CD4-positive, alpha-beta T cell treated with Interleukin-6 at 100 ng/mL for 8 hours (primary cell): ENCODE data around the gene FBLL1.
"Not testable (repeated sequence)": the region's sequence is repeated elsewhere in the genome, so short reads cannot be mapped to it uniquely, and the experiment has no call there.

Experiments used
- DNase-seq: peaks from one replicate; pipeline ENCODE4 v3.0.0-alpha.2; 2020; ENCODE audit warnings: mixed read lengths, low spot score

FBLL1 gene

DNA sequence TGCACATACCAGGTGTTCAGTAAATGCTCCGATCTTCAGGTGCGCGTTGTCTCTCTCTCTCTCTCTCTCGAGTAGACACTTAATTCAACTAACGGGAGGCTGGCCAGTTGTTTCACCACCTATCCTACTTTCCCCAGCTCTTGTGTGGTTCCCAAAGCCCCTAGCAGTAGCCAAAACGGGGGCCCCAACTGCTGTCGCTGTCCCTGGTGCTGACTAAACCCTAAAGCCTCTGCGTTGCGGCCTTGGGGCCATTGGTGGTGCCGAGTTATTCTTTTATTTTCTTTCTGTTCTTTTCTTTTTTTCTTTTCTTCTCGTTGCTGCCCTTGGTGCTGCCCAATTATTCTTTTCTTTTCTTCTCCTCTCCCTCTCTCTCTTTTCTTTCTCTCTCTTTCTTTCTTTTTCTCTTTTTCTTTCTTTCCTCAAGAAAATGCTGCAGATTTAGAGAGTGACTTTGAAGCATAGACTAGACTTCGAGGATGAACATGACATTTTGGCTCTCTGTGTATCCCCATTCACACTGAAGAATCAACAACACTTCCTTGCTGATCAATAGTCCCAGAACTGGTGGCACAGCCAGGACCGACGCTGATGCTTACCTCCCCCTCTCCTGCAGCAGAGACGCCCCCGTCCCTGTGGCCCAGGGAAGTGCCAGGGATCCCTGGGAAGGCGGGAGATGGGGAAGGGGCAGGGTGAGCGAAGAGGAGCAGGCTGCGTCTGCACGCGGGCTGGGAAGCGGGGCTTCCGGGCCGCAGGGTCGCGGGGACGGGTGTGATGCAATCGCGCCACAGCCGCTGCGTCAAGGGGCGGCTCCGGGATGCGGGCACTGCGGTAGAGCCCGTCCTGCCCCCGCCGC lies at the start of gene FBLL1:
TSS of gene FBLL1 (plus strand) at position 785 of the 853 bp plus-strand sequence. CDS start 200 bp downstream, outside the sequence.
- no peak for DNase-seq

DNA sequence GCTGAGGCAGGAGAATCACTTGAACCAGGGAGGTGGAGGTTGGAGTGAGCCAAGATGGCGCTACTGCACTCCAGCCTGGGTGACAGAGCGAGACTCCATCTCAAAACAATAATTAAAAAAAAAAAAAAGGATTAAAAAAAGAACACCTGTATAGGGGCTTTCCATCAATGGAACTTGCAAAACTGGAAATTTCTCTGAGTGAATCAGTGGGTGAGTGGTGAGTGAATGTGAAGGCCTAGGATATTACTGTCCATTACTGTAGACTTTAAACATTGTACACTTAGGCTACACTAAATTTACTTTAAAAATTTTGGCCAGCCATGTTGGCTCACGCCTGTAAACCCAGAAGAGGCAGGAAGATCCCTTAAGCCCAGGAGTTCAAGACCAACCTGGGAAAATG lies 48.5 kb upstream of the FBLL1 start:
- DNase-seq: no peak

DNA sequence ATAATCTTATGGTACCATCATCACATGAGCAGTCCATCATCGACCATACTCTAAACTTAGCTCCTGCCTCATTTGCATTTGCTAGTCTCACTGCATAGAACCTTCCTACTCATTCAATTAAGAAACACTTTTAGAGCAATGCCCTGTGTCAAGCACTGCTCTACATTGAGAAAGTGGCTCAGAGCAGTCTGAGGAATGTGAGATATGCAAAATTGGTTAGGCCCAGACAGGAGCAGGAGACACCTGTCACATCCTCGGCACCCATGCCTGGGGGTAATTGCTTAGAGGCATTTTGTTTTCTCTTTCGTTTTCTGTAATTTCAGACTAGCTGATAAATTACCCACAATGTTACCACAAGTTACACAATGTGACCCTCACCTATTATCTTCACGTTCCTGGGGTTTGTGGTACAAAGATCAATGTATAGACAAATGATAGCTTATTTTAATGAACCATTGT lies 47.7 kb upstream of the FBLL1 start:
- DNase-seq: no peak

DNA sequence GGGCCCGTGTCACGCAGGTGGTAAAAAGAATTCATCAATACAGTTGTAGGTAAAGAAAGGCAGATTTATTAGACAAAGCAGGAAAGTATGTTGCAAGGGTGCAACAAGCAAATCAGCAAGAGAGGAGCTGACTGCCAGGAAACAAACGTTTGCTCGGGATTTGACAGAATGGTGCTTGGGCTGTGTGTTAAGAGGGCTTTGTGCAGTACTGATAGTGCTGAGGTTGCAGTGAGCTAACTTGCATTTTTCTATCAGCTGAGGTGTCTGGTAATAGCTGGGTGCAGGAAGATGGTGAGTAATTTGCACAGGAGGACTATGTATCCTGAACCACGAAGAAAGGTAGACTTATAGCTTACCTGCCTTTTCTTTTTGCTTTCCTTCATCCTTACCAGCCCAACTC lies 46.7 kb upstream of the FBLL1 start:
- DNase-seq: no peak

DNA sequence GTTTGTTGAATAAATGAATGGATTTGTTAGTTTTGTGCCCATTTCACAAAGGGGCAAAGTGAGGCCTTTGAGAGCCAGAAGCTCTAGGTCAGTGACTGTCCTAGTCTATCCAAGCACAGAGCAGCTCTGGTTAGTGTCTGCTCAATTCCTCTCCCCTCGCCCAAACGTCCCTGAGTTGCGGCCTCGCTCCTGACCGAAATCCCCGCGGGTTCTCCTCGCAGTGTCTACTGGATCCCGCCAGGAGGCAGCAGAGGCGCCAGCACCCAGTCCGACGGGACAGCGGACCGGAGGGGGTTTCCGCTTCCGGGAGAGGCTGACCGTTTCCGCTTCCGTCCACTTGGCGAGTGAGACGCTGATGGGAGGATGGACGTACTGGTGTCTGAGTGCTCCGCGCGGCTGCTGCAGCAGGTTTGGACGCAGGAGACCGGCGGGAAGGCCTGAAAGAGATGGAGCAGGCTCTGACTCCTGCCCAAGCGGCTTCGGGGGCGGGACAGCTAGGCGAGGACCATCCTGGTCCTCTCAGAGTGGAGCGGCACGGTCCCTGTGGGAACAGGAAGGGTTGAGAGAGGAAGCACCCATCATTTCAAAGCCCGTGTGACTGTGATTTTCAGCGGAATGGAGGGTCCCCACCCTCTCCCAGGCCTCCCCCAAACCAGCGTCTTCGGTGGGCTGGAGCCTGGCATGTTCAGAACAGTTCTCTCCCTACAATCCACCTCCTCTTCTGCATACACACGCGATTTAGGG lies 42.8 kb upstream of the FBLL1 start, which contains the start of gene RARS1:
TSS of gene RARS1 (plus strand) at position 336 of the 744 bp plus-strand sequence. CDS start at position 364, 28 bp downstream.
- peak; percentile 87 for DNase-seq

DNA sequence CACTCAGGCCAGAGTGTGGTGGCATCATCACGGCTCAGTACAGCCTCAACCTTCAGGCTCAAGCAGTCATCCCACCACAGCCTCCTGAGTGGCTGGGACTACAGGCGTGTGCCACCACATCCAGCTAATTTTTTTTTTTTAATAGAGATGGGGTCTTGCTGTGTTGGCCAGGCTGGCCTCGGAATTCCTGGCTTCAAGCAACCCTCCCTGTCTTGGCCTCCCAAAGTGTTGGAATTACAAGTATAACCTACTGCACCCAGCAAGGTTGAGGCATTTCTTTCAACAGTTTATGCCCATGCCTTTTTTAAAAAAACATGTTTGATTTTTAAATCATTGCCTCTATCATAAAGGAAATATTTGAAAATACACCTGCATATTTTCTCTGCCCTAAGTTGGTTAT lies 40.0 kb upstream of the FBLL1 start:
- DNase-seq: no peak

DNA sequence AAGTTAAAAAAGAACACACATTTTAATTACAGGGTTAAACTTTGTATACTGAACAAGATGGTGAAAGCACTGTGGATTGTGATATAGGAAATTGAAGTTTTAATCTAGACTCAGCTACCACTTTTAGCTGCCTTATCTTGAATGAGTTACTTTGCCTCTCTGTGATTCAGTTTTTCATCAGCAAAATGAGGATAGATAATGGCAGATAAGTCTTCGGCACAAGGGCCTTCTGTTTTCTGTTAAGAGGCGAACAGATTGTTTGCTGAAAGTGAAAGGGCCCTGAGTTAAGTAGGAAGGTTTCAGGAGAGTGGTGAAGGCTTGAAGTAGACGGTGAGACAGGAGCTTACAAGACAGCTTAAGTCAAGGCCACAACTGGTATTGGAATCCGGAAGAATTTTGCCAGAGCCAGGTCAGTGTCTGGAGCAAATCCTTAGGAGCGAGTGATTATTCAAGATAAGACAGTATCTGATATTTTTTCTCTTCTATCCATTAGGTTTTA lies 35.0 kb upstream of the FBLL1 start:
- DNase-seq: no peak

DNA sequence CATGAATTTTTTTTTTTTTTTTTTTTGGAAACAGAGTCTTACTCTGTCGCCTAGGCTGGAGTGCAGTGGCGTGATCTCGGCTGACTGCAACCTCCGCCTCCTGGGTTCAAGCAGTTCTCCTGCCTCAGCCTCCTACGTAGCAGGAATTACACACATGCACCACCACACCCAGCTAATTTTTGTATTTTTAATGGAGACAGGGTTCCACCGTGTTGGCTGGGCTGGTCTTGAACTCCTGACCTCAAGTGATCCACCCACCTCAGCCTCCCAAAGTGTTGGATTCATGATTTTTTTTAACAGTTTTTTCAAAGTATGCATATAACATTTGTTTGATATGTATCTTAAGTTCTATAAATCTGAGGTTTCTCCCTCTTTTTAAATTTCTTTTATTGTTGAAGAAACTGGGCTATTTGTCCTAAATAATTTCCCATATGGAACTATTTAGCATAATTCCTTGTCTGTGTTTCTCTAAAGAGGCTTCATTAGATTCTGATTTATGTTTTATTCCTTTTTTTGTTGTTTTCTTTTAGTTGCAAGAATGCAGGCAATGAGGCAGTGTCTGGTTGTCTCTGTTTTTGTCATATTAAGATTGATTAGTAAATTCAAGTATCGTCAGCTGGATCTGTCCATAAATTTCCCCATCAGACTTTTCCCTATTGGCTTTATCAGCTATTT lies 26.4 kb upstream of the FBLL1 start:
- no peak for DNase-seq

DNA sequence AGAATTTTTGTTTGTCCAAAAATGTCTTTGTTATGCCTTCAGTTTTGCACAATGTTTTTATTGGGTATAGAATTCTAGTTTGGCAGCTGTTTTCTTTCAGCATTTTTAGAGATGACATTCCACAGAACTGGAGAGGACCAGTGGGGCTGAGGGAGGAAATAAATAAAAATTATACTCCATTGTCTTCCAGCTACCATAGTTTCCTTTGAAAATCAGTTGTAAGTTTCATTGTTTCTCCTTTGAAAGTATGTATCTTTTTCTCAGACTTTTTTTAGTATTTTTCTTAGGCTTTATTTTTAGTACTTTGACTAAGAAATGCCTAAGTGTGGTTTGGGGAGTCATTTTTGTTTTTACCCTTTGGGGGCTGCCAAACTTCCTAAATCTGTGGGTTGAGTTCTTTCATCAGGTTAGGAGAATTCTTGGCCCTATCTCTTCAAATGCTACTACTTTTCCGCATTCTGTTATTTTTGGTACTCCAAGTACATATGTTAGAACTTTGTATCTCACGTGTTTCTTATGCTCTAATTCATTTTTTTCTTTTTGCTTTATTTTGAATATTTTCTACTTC lies 15.2 kb upstream of the FBLL1 start:
- DNase-seq: no peak

DNA sequence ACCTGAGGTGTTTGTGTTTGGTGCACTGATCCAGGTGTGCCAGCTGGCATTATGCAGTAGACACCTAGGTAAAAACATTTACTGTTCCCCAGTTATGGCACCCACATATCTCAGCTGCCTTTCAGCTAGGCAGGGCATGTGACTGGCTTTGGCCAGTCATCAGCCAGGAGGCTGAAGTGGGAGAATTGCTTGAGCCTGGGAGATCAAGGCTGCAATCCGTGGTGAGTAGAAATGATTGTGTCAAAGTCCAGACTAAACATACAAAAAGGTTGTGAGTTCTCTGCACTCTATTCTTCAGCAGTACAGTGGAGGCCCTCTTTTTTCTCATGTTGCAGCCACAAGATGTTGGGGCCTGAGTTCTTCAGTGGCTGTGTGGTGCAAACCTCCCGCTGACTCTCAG lies 3.2 kb upstream of the FBLL1 start:
- DNase-seq: no peak

DNA sequence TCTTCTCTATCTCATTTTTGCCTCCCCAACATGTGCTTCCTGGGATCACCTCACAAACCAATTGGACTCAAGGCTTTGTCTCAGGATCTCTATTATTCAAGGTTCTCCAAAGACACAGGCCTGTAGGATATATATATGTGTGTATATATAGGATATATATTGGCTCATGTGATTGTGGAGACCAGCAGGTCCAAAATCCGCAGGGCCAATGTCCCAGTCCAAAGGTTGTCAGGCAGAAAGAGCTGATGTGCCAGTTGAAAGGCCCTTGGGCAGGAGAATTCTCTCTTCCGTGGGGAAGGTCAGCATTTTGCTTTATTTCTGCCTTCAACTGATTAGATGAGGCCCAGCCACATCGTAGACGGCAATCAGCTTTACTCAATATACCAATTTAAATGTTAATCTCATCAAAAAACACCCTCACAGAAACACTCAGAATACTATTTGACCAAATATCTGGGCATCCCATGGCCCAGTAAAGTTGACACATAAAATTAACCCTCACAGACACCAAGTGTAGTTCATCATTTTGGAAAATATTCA lies 1.3 kb upstream of the FBLL1 start:
- DNase-seq: no peak

DNA sequence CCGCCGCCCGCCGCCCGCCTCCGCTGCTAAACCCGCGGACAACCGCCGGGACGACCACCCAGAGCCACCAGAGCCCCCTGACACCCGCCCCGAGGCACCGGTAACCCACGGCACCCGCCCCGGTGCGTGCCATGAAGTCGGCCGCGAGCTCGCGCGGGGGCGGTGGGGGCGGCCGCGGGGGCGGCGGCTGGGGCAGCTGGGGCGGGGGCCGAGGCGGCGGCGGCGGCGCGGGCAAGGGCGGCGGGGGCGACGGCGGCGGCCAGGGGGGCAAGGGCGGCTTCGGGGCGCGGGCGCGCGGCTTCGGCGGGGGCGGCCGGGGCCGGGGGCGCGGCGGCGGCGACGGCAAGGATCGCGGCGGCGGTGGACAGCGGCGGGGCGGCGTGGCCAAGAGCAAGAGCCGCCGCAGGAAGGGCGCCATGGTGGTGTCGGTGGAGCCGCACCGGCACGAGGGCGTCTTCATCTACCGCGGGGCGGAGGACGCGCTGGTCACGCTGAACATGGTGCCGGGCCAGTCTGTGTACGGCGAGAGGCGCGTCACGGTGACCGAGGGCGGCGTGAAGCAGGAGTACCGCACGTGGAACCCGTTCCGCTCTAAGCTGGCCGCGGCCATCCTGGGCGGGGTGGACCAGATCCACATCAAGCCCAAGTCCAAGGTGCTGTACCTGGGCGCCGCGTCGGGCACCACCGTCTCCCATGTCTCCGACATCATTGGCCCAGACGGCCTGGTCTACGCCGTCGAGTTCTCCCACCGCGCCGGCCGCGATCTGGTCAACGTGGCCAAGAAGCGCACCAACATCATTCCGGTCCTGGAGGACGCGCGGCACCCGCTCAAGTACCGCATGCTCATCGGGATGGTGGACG lies 499 bp downstream of the FBLL1 start:
- DNase-seq: no peak

DNA sequence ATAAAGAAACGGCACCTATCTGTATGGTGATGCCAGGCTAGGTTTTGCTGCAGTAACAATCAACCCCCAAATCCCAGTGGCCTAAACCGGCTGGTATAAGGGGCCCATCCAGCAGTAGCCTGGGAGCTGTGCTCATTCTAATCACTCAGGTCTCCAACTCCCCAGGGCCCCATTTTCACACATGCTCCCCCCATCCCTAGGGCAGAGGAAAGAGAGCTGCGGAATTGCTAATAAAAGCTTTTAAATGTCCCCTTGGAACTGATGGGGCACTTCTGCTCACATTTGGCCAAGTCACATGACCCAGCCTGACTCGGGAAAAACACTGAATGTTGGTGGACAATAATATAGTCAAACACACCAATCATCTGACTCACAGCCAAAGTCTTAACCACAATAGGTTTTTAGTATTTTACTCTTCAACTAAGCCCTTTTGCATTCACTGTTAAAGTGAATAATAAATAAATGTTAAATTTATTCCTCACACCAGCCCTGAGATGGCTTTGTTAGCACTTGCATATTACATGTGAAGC lies 1.6 kb downstream of the FBLL1 start:
- DNase-seq: no peak

DNA sequence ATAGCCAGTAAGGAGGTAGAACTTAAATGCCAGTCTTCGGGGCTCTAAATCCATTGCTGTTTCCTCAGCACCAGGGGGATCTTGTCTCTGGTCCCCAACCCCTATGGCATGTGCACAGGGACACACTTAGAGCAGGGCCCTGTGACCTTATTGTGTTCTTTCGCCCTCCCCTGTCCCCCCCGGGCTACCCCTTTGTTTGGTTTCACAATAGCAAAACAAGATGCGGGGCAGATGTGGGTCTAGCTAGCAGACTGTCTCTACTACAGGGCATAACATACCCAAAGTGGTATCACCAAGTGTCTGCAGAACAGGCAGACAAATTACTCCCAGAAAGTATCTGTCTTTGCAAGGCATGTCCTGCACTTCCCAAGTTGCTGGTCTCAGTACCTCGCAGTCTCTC lies 2.1 kb downstream of the FBLL1 start:
- DNase-seq: no peak

DNA sequence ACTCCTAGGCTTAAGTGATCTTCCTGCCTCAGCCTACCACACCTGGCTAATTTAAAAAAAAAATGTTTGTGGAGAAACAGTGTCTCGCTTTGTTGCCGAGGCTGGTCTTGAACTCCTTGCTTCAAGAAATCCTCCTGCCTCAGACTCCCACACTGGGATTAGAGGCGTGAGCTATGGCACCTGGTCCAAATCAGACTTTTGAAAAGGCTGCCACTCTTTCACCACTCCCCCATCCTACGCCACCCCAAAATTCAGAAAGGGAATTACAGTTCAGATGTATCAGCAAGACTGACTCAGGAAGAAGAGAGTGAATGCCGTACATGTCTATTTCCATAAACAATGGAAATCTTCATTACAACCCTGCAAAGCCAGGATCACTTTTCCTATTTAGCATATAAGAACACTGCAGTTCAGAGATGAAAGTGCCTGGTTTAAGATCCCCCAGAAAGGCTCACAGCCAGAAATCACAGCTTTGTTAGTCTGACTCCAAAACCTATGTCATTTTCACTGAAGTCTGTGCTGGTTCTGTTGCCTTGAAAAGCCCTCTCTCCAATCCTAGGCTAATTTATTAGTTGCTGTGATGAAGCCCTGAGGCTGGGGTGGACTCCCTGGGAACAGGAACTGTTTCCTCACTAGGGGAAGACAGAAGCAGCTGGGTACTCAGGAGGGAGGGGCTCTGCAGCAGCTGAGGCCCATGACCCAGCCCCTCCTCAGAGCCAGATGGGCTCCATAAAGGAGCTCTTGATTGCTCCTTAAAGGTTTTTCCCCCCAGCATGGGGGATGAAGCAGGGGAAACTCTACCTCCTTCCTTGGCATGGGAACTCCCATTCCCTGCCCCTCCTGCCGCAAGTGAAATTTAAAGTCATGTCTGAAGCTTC lies 3.1 kb downstream of the FBLL1 start:
- no peak for DNase-seq

DNA sequence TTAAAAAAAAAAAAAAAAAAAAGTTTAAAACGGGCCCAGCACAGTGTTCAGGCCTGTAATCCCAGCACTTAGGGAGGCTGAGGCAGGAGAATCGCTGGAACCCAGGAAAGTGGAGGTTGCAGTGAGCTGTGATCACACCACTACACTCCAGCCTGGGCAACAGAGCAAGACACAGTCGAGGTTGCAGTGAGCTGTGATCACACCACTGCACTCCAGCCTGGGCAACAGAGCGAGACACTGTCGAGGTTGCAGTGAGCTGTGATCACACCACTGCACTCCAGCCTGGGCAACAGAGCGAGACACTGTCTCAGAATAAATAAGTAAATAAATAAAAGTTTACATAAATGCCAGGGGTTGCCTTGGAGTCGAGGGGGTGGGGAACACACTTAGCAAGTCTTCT lies 5.2 kb downstream of the FBLL1 start:
- DNase-seq: not testable (repeated sequence)

DNA sequence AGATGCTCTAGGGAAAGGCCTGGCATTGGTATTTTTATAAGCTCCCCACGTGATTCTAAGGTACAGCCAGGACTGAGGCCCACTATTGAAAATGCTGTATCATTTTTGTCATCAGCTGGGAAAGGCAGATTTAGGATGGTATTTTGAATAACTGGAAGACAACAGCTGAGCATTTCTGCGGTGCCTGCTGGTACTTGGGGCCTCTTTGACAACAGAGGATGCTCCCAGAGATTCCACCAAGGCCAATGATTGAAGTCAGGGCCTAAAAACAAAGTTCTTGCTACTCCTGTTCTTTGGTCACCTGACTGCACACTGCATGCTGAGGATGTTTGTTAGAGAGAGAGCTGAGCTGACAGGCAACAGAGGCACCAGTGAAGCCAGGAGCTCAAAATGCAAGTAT lies 8.1 kb downstream of the FBLL1 start:
- no peak for DNase-seq

DNA sequence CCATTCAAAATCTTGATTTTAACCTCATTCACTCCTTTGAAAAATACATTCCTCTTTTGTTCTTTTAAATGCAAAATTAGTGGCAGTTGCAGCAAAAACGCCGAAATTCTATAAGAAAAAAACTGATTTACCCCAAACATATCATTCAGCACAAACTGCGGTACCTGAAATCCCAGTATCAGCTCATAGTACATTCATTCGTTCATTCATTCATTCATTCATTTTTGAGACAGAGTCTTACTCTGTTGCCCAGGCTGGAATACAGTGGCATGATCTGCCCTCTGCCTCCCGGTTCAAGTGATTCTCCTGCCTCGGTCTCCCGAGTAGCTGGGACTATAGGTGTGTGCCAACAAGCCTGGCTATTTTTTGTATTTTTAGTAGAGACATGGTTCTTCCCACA lies 20.4 kb downstream of the FBLL1 start:
- DNase-seq: no peak

DNA sequence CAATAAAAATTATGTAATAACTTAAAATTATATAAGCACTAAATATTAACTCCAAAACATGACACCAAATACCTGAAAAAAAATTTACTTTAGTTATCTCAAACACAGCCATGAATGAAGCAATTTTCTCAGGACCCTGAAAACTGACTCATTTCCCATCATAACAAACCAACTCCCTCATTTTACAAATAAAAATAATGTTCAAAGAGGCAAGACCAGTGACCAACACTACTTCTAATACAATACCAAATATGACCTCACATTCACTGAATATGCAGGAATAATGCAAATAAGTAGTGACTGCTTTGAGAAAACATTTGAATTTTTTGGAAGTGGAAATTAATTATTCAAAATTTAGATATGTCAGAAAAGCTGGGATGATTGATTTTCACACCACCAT lies 21.6 kb downstream of the FBLL1 start:
- no peak for DNase-seq

DNA sequence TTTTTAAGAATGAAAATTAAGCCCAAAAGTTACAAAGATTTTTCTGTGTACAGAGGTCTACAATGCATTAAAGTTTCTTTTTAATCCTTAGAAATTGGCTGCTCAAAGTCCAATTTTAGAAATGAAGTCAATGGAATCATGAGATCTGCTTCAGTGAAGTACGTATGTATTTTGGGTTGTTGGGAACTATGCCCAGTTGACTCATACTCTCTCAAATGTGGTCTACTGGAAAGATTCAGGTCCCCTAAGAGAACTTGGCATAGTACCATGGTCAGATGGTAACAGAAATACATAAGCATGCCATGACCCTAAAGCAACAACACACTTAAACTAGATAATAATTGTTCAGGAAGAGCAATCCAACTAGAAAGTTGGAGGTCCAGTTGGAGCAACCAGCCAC lies 23.0 kb downstream of the FBLL1 start:
- DNase-seq: no peak
